Activated CD4-positive, alpha-beta memory T cell treated with anti-CD3 and anti-CD28 coated beads, Interleukin-2, amount 10 ng/mL, durations not matched to agents 7 days and 5 days (primary cell): ENCODE results near the gene PLEKHA1. TPM values are rescaled to one million over a fixed set of nuclear protein-coding genes. Genes with fewer than 3 reads are reported as not detected.

Source experiments
- CTCF ChIA-PET: fragments of 350-600 bp; sonication (Branson Sonifier 250); formaldehyde crosslinking; loops from one replicate; lab custom pipeline; 2021; ENCODE audit warnings: antibody characterized with exemption, inconsistent platforms; lab: Charles Lee
- POLR2A ChIA-PET: fragments of 350-600 bp; sonication (Branson Sonifier 250); formaldehyde crosslinking; loops from one replicate; lab custom pipeline; 2021; ENCODE audit warnings: antibody characterized with exemption; lab: Charles Lee
- DNase-seq: peaks from one replicate; pipeline ENCODE4 v3.0.0-alpha.2; 2020
- H3K27ac Mint-ChIP-seq: one replicate; pipeline ENCODE4 v1.8.0; 2021; ENCODE audit warnings: mild to moderate bottlenecking, mixed read lengths
- H3K27me3 Mint-ChIP-seq: one replicate; pipeline ENCODE4 v1.8.0; 2021; ENCODE audit warnings: mixed read lengths
- H3K36me3 Mint-ChIP-seq: one replicate; pipeline ENCODE4 v1.8.0; 2021; ENCODE audit warnings: low read depth, mixed read lengths
- H3K4me1 Mint-ChIP-seq: one replicate; pipeline ENCODE4 v1.8.0; 2021; ENCODE audit warnings: mixed read lengths
- H3K4me3 Mint-ChIP-seq: one replicate; pipeline ENCODE4 v1.8.0; 2021; ENCODE audit warnings: mild to moderate bottlenecking, mixed read lengths
- H3K9me3 Mint-ChIP-seq: one replicate; pipeline ENCODE4 v1.8.0; 2021; ENCODE audit warnings: mixed read lengths
- total RNA-seq, 2 experiments: library from RNA; stranded (reverse); gene quantifications; one replicate each; pipeline ENCODE4 v1.2.3, GENCODE V29; 2021

Gene PLEKHA1
- total RNA-seq, 2 experiments from 2014 or later = 5.2 to 5.3 TPM

DNA sequence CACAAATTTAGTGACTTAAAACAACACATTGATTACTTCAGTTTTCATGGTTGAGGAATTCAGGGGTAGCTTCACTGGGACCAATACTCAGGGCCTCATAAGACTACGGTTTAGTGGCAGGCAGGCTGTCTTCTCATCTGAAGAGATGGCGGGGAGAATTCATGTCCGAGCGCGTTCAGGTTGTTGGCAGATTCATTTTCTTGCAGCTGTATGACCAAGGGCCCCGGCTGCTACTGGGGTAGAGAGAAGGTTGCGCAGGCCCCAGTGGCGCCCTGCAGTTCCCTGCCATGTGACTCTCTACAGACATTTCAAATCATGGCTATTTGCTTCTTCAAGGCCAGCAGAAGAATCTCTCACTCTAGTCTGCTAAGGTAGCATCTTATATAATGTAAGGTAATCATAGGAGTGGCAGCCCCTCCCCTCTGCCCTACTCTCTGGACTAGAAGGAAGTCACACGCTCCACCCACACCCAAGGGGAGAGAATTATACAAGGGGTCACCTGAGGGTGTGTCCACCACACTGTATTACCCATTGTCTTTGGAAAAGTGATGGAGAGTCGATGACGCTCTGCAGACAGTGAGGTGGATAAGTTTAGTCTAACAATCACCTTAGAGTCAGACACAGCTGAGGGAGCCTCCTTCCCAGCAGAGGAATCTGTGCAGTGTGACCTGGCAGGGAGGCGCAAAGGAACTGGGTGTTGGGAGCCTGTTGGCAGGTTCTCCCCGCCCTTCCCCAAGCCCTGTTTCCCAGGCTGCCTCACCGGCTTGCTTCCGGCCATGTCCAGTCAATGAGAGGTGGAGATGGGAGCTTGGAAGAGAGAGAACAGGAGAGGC lies 35.7 kb upstream of the PLEKHA1 start:
- Mint-ChIP-seq H3K36me3 (no peaks in the 10 kb centered on the region), H3K27me3 (peaks cover 11% of the 10 kb centered on the region), H3K4me3 (no peak overlapping the region), H3K27ac (no peak overlapping the region), H3K9me3 (no peaks in the 10 kb centered on the region), H3K4me1 (peaks cover 4% of the 10 kb centered on the region)
- ChIA-PET POLR2A (no interaction called here), CTCF (interaction anchor here (1.0 kb wide), 1 partner anchor 97 kb away, joined by 4 read pairs; no protein-coding TSS in a partner anchor)
- DNase-seq = no peak

DNA sequence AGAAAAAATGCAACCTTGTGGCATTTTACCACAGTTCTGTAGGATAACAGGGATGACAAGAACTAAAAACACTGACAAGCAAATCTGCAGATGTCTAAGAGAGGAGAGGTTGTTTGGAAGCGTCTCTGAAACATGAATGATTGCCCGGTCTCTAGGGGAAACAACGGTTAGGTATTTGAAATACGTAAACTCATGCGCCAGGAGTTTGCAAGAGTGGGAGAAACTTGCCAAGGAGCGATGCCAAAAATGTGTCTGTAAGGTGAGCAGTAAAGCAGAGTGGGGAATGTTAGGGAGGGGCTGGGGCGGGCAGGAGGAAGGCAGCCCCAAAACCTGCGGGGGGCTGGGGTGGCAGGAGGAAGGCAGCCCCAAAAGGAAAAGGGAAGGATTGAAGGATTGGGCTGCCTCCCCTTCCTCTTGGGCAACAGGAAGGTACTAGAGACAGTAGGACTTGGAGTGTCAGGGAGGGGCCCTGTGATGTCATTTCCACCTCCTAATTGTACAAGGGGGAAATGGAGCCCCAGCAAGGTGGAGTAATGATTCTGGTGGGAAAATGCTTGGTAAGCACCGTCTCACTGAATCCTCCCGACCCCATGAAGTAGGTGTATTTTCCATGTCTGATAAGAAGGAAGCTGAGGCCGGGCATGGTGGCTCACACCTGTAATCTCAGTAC lies 33.2 kb upstream of the PLEKHA1 start:
- peaks cover 2% of the 10 kb centered on the region for H3K4me1 Mint-ChIP-seq
- ChIA-PET POLR2A (no interaction called here), CTCF (interaction anchor here (1.9 to 3.8 kb wide), 2 partner anchors 42 to 93 kb away, joined by 6 to 56 read pairs; no protein-coding TSS in a partner anchor)
- H3K36me3 Mint-ChIP-seq = no peaks in the 10 kb centered on the region
- no peak overlapping the region for H3K27ac Mint-ChIP-seq
- DNase-seq = no peak
- H3K9me3 Mint-ChIP-seq = no peaks in the 10 kb centered on the region
- H3K4me3 Mint-ChIP-seq = no peak overlapping the region
- peaks cover 10% of the 10 kb centered on the region for H3K27me3 Mint-ChIP-seq

DNA sequence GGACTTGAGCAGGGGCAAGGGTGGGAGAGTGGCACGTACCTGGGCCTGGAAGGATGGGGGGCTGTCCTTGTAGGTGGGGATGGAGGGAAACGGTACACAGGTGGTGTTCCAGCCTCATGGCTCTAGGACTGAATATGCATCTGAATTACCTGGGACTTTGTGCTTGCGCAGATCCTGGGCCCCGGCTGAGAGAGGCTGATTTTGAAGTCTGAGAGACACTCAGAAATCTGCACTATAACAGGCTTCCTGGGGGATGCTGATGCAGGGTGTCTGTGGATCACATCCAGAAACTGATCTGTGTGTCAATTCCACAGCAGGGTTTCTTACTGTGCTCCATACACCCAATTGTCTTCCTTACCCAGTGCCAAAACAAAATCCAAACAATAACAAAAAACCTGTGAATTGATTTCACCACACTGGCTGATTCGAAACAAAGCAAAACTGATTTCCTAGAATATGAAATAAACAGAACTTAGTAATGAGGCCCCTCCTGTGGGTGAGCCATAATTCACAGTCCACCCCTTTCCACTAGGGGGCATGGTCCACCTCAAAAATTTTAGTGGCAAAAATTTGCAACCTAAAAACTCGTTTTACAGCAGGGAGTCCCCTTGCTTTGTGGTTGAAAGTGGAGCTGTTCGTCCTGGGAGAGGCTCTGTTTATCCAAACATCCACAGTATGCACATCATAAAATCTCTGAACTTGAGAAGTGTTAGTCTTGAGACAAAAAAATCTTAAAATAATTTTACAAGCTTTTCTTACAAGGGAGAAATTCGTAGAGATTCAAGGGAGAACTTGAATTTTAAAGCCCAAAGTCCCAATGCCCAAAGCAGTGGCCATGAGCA lies 32.0 kb upstream of the PLEKHA1 start:
- Mint-ChIP-seq H3K27me3 (peaks cover 11% of the 10 kb centered on the region), H3K4me1 (peaks cover 2% of the 10 kb centered on the region), H3K9me3 (no peaks in the 10 kb centered on the region), H3K4me3 (no peak overlapping the region), H3K36me3 (no peaks in the 10 kb centered on the region), H3K27ac (no peak overlapping the region)
- DNase-seq = peak; percentile 41
- ChIA-PET CTCF (interaction anchor here (0.7 to 3.8 kb wide), 7 partner anchors 9 to 223 kb away, joined by 3 to 56 read pairs (median 6); partner anchors contain the start of gene PLEKHA1), POLR2A (no interaction called here)

GRCh38 chr10:122343135-122343800 lies 31.2 kb upstream of the PLEKHA1 start:
- Mint-ChIP-seq H3K36me3 (no peaks in the 10 kb centered on the region), H3K27ac (no peak overlapping the region), H3K4me1 (peaks cover 2% of the 10 kb centered on the region), H3K27me3 (peaks cover 11% of the 10 kb centered on the region), H3K4me3 (no peak overlapping the region), H3K9me3 (no peaks in the 10 kb centered on the region)
- DNase-seq = no peak
- ChIA-PET CTCF (interaction anchor here (0.7 to 3.8 kb wide), 7 partner anchors 8 to 222 kb away, joined by 3 to 56 read pairs (median 6); partner anchors contain the start of gene PLEKHA1), POLR2A (no interaction called here)

GRCh38 chr10:122343936-122344335 lies 30.6 kb upstream of the PLEKHA1 start:
- POLR2A ChIA-PET = no interaction called here
- peaks cover 2% of the 10 kb centered on the region for H3K4me1 Mint-ChIP-seq

DNA sequence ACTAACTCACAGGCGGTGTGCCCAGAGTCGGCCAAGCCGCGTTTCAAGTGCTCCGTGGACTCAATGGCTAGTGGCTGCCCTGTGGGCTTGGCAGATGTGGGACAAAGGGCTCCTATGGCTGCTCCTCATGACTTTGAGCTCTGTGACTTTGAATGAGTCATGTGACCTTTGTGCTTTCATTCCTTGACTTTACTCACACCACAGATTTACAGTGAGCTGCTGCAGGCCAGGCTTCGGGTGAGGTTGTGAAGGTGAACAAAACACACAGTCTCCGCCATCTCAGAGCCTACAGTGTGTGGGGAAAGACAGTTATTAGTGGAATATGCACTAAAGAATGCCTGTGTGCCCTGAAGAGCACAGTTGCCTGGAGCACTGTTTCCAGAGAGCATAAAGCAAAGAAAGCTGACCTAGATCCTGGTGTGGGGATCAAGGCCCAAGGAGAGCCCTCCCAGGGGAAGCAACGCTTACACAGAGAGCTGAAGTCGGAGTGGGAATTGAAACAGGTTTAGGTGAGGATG lies 29.7 kb upstream of the PLEKHA1 start:
- Mint-ChIP-seq H3K27ac (no peak overlapping the region), H3K27me3 (peaks cover 6% of the 10 kb centered on the region), H3K9me3 (no peaks in the 10 kb centered on the region), H3K4me1 (peaks cover 2% of the 10 kb centered on the region), H3K36me3 (no peaks in the 10 kb centered on the region), H3K4me3 (no peak overlapping the region)
- CTCF ChIA-PET = interaction anchor here (1.1 to 3.8 kb wide), 3 partner anchors 59 to 221 kb away, joined by 3 to 56 read pairs (median 4); no protein-coding TSS in a partner anchor
- no peak for DNase-seq
- POLR2A ChIA-PET = no interaction called here

More at GRCh38 chr10:122343936-122344335, 30.6 kb upstream of the PLEKHA1 start:
- Mint-ChIP-seq H3K36me3 (no peaks in the 10 kb centered on the region), H3K27me3 (peaks cover 9% of the 10 kb centered on the region), H3K4me3 (no peak overlapping the region), H3K9me3 (no peaks in the 10 kb centered on the region), H3K27ac (no peak overlapping the region)
- DNase-seq = no peak
- CTCF ChIA-PET = interaction anchor here (1.1 to 3.8 kb wide), 4 partner anchors 30 to 222 kb away, joined by 3 to 56 read pairs (median 6); partner anchors contain the start of gene PLEKHA1

- Mint-ChIP-seq H3K27ac (no peak overlapping the region), H3K4me3 (no peak overlapping the region), H3K36me3 (no peaks in the 10 kb centered on the region), H3K9me3 (no peaks in the 10 kb centered on the region), H3K4me1 (peaks cover 2% of the 10 kb centered on the region), H3K27me3 (peaks cover 8% of the 10 kb centered on the region)
- no peak for DNase-seq
- POLR2A ChIA-PET = no interaction called here
- CTCF ChIA-PET = no interaction called here
Measured at GRCh38 chr10:122346326-122346950, 28.1 kb upstream of the PLEKHA1 start.

- no peak for DNase-seq
- Mint-ChIP-seq H3K9me3 (no peaks in the 10 kb centered on the region), H3K27ac (no peak overlapping the region), H3K4me3 (no peak overlapping the region), H3K36me3 (no peaks in the 10 kb centered on the region), H3K4me1 (peaks cover 2% of the 10 kb centered on the region), H3K27me3 (peaks cover 8% of the 10 kb centered on the region)
- CTCF ChIA-PET = no interaction called here
- POLR2A ChIA-PET = no interaction called here
Measured at GRCh38 chr10:122347170-122347841, 27.2 kb upstream of the PLEKHA1 start.

DNA sequence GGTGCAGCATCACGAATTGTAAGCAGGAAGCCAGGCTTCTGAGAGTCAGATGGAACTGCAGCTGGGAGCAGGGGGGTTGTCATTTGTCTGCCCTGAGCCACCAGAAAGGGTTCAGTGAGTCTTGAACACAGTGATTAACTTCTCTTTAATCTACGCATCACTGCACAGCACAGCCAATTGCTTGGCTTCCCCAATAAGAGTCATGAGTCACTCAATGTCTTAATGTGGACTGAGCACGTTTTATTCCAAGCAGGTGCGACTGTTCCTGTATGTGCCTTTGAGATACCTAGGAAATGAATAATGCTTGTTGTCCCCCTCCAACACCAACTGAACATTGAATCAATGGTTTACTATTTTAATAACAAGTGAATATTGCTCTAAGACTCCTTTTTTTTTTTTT lies 26.0 kb upstream of the PLEKHA1 start:
- H3K4me3 Mint-ChIP-seq = no peak overlapping the region
- no peaks in the 10 kb centered on the region for H3K9me3 Mint-ChIP-seq
- POLR2A ChIA-PET = no interaction called here
- CTCF ChIA-PET = no interaction called here
- no peaks in the 10 kb centered on the region for H3K36me3 Mint-ChIP-seq
- no peak for DNase-seq
- no peak overlapping the region for H3K27ac Mint-ChIP-seq
- peaks cover 10% of the 10 kb centered on the region for H3K27me3 Mint-ChIP-seq
- no peaks in the 10 kb centered on the region for H3K4me1 Mint-ChIP-seq

GRCh38 chr10:122348935-122349361 lies 25.6 kb upstream of the PLEKHA1 start:
- Mint-ChIP-seq H3K36me3 (no peaks in the 10 kb centered on the region), H3K27me3 (peaks cover 12% of the 10 kb centered on the region), H3K27ac (no peak overlapping the region), H3K4me3 (no peak overlapping the region), H3K9me3 (no peaks in the 10 kb centered on the region), H3K4me1 (no peaks in the 10 kb centered on the region)
- no peak for DNase-seq
- CTCF ChIA-PET = no interaction called here
- POLR2A ChIA-PET = no interaction called here

DNA sequence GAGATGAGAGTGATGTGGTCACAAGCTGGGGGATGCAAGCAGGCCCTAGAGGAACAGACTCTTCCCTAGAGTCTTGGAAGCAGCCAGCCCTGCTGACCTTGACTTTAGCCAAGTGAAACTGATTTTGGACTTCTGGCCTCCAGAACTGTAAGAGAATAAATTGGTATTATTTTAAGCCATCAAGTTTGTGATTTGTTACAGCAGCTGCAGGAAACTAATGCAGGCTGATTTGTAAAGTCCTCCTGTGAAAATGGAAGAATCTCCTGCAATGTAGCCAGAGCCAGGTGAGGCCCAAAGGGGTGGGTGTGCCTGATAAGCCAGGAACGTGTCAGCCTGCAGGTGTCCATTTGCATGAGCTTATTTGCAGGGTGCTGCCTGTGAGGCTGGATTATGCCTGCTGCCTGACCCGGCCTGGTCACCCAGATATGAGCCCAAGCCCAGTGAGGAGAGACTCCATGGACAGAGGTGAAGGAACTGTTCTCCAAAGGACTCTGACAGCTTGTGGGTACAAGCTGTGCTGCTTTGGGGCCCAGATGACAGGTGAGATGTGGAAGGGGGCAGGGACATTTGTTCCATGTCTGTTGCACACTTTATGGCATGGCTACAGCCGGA lies 24.6 kb upstream of the PLEKHA1 start:
- Mint-ChIP-seq H3K9me3 (no peaks in the 10 kb centered on the region), H3K27ac (no peak overlapping the region), H3K4me3 (no peak overlapping the region), H3K36me3 (no peaks in the 10 kb centered on the region), H3K4me1 (no peaks in the 10 kb centered on the region), H3K27me3 (peaks cover 10% of the 10 kb centered on the region)
- POLR2A ChIA-PET = no interaction called here
- no peak for DNase-seq
- CTCF ChIA-PET = no interaction called here
